HepG2 (cell line): ENCODE results near the gene ZNF491. TPM values are rescaled to one million over a fixed set of nuclear protein-coding genes. Genes with fewer than 3 reads are reported as not detected.

ENCODE experiments used
- AHR ChIP-seq: IDR thresholded peaks from 2 replicates; pipeline ENCODE4 v1.6.1; 2018; ENCODE audit warnings: missing genetic modification reagents, missing compliant biosample characterization
- CBX2 ChIP-seq, 2 experiments: fragments of 200-600 bp in 1 of 2; sonication (generic); formaldehyde crosslinking in 1 of 2; IDR thresholded peaks; 2 replicates each; pipeline versions ENCODE4 v1.7.0 to v1.8.1; 2018 to 2022; ENCODE audit warnings: low read depth in 2 of 2, low read length in 1 of 2, mild to moderate bottlenecking in 1 of 2, missing genetic modification reagents in 1 of 2
- CHCHD3 ChIP-seq: sonication (generic); formaldehyde crosslinking; IDR thresholded peaks from 2 replicates; pipeline ENCODE4 v1.8.0; 2022; ENCODE audit warnings: mild to moderate bottlenecking, missing genetic modification reagents, moderate library complexity
- GLI4 ChIP-seq: sonication (generic); formaldehyde crosslinking; IDR thresholded peaks from 2 replicates; pipeline ENCODE4 v1.5.1; 2020; ENCODE audit warnings: missing genetic modification reagents, mild to moderate bottlenecking, moderate library complexity, borderline replicate concordance
- HES4 ChIP-seq: sonication (generic); formaldehyde crosslinking; IDR thresholded peaks from 2 replicates; pipeline ENCODE4 v1.9.0; 2021; ENCODE audit warnings: mild to moderate bottlenecking, missing genetic modification reagents, borderline replicate concordance
- HIVEP1 ChIP-seq: sonication (generic); formaldehyde crosslinking; IDR thresholded peaks from 2 replicates; pipeline ENCODE4 v1.4.0; 2020; ENCODE audit warnings: mild to moderate bottlenecking, missing genetic modification reagents
- HMGXB3 ChIP-seq: sonication (generic); formaldehyde crosslinking; IDR thresholded peaks from 2 replicates; pipeline ENCODE4 v1.4.0; 2020; ENCODE audit warnings: missing genetic modification reagents, borderline replicate concordance
- HNRNPL ChIP-seq: fragments of 200-400 bp; formaldehyde crosslinking; IDR thresholded peaks from 2 replicates; pipeline ENCODE4 v1.6.1; 2017; ENCODE audit warnings: mild to moderate bottlenecking, low read depth, low read length
- MXD3 ChIP-seq: IDR thresholded peaks from 2 replicates; pipeline ENCODE4 v1.6.1; 2016; ENCODE audit warnings: mild to moderate bottlenecking, missing biosample characterization, missing genetic modification reagents
- MZF1 ChIP-seq: sonication (generic); formaldehyde crosslinking; IDR thresholded peaks from 2 replicates; pipeline ENCODE4 v1.8.1; 2023; ENCODE audit warnings: mild to moderate bottlenecking, missing genetic modification reagents, borderline replicate concordance
- PAWR ChIP-seq: sonication (generic); formaldehyde crosslinking; IDR thresholded peaks from 2 replicates; pipeline ENCODE4 v1.4.0; 2020; ENCODE audit warnings: missing genetic modification reagents, mild to moderate bottlenecking, borderline replicate concordance
- SIN3B ChIP-seq: fragments of 150-350 bp; IDR thresholded peaks from 2 replicates; pipeline ENCODE4 v1.6.1; 2014; ENCODE audit warnings: low read length
- SIX1 ChIP-seq: sonication (generic); formaldehyde crosslinking; IDR thresholded peaks from 2 replicates; pipeline ENCODE4 v1.4.0; 2020; ENCODE audit warnings: missing genetic modification reagents, borderline replicate concordance
- SP4 ChIP-seq: sonication (generic); formaldehyde crosslinking; IDR thresholded peaks from 2 replicates; pipeline ENCODE4 v1.8.1; 2023; ENCODE audit warnings: mild to moderate bottlenecking, missing genetic modification reagents
- THAP11 ChIP-seq: IDR thresholded peaks from 2 replicates; pipeline ENCODE4 v1.6.1; 2016; ENCODE audit warnings: missing biosample characterization, missing genetic modification reagents
- THAP7 ChIP-seq: sonication (generic); formaldehyde crosslinking; IDR thresholded peaks from 2 replicates; pipeline ENCODE4 v1.8.1; 2023; ENCODE audit warnings: mild to moderate bottlenecking, missing genetic modification reagents
- YY1 ChIP-seq: IDR thresholded peaks from 2 replicates; pipeline ENCODE4 v1.6.1; 2011; ENCODE audit warnings: low read length, low read depth, moderate library complexity, mild to moderate bottlenecking; ENCODE audit not compliant: insufficient read depth, insufficient replicate concordance
- ZFY ChIP-seq: sonication (generic); formaldehyde crosslinking; IDR thresholded peaks from 2 replicates; pipeline ENCODE4 v1.4.0; 2020; ENCODE audit warnings: missing genetic modification reagents
- ZNF3 ChIP-seq: IDR thresholded peaks from 2 replicates; pipeline ENCODE4 v1.7.0; 2017; ENCODE audit warnings: inconsistent platforms
- ZNF513 ChIP-seq: sonication (generic); formaldehyde crosslinking; conservative IDR thresholded peaks from 2 replicates; pipeline ENCODE4 v1.5.0; 2020; ENCODE audit warnings: missing genetic modification reagents
- ZNF776 ChIP-seq: sonication (generic); formaldehyde crosslinking; IDR thresholded peaks from 2 replicates; pipeline ENCODE4 v1.4.0; 2020; ENCODE audit warnings: mild to moderate bottlenecking, missing genetic modification reagents
- ZNF782 ChIP-seq: sonication (generic); formaldehyde crosslinking; IDR thresholded peaks from 2 replicates; pipeline ENCODE4 v1.4.0; 2020; ENCODE audit warnings: missing genetic modification reagents, mild to moderate bottlenecking, borderline replicate concordance
- polyA plus RNA-seq, 8 experiments: library from polyadenylated mRNA; depleted of rRNA in 3 of 8; stranded (reverse) in 7 of 8; unstranded in 1 of 8; fragments of >200 nt; fragmentation: Illumina TruSeq in 4 of 8; extraction: Trizol in 4 of 8; gene quantifications; 2 replicates each; pipeline versions ENCODE4 v1.2.1 to v1.2.3, GENCODE V29; 2011 to 2016; ENCODE audit warnings: low read depth in 4 of 8, missing spikeins in 1 of 8, mixed read lengths in 1 of 8; ENCODE audit not compliant: insufficient read depth in 1 of 8
- total RNA-seq, 5 experiments: library from RNA; depleted of rRNA; stranded (reverse); fragments of >200 nt; fragmentation: Illumina TruSeq; extraction: Trizol; gene quantifications; 2 replicates each; pipeline ENCODE4 v1.2.3, GENCODE V29; 2016; ENCODE audit warnings: low read depth in 1 of 5

ZNF491 gene
- total and polyA plus RNA-seq, 2 of the 13 experiments (the other 11 are each of a cell fraction or from before 2014, with no cell fraction given), result 0.57 to 2.2 TPM

- TF ChIP-seq CHCHD3 (CRISPR knock-in tag), result no peak
- 0 out of 2 replicates have a peak, but pooled peaks have one; percentile 21 for TF ChIP-seq HES4 (CRISPR knock-in tag)
- peak; percentile 39 for TF ChIP-seq THAP11 (CRISPR knock-in tag)
- TF ChIP-seq AHR (CRISPR knock-in tag), result peak; percentile 77; the same call in 1 of the 2 replicates
- 0 out of 2 replicates have a peak, but pooled peaks have one; percentile 19 for TF ChIP-seq HNRNPL
- no peak for TF ChIP-seq PAWR (CRISPR knock-in tag)
- 0 out of 2 replicates have a peak, but pooled peaks have one; percentile 43 for TF ChIP-seq HIVEP1 (CRISPR knock-in tag)
- TF ChIP-seq YY1, result peak; percentile 32
- no peak for TF ChIP-seq ZNF776 (CRISPR knock-in tag)
- no peak for TF ChIP-seq ZNF3
- no peak for TF ChIP-seq SIN3B
- TF ChIP-seq SP4 (CRISPR knock-in tag), result peak; percentile 52
- TF ChIP-seq MXD3, result peak; percentile 50; the same call in 1 of the 2 replicates
- peak; percentile 87 for TF ChIP-seq ZFY (CRISPR knock-in tag)
- TF ChIP-seq HMGXB3 (CRISPR knock-in tag), result no peak
- TF ChIP-seq GLI4, result peak; percentile 73
- TF ChIP-seq THAP7 (CRISPR knock-in tag), result peak; percentile 53; the same call in 1 of the 2 replicates
- no peak for TF ChIP-seq MZF1
- TF ChIP-seq ZNF513, result no peak
- no peak for TF ChIP-seq CBX2 (IDR thresholded peaks at IDR 0.05; ENCODE audit: low read depth, low read length)
- TF ChIP-seq CBX2 (CRISPR knock-in tag; IDR thresholded peaks at IDR 0.05; ENCODE audit: low read depth), result no peak
- TF ChIP-seq SIX1, result 0 out of 2 replicates have a peak, but pooled peaks have one; percentile 18
- TF ChIP-seq ZNF782 (CRISPR knock-in tag), result no peak; the same call in 1 of the 2 replicates
Measured at GRCh38 chr19:11798391-11799330, at the start of gene ZNF491 (continued).
